GM12891 (cell line): ENCODE measurements around the gene NFE2.

Experiments used
- PAX5 ChIP-seq: IDR thresholded peaks from 2 replicates; pipeline ENCODE4 v1.6.1; 2011; ENCODE audit warnings: low read length, moderate library complexity, mild to moderate bottlenecking; ENCODE audit not compliant: insufficient read depth, severe bottlenecking
- POLR2A ChIP-seq: IDR thresholded peaks from 2 replicates; pipeline ENCODE4 v1.6.1; 2011; ENCODE audit warnings: low read depth, low read length, control low read depth
- POLR2AphosphoS5 ChIP-seq: IDR thresholded peaks from 2 replicates; pipeline ENCODE4 v1.6.1; 2011; ENCODE audit warnings: low read depth, low read length, control low read depth
- POU2F2 ChIP-seq: IDR thresholded peaks from 2 replicates; pipeline ENCODE4 v1.6.1; 2011; ENCODE audit warnings: low read depth, mild to moderate bottlenecking, control low read depth, low read length, moderate library complexity
- SPI1 ChIP-seq: IDR thresholded peaks from 2 replicates; pipeline ENCODE4 v1.6.1; 2011; ENCODE audit warnings: low read depth, low read length, control low read depth
- TAF1 ChIP-seq: IDR thresholded peaks from 2 replicates; pipeline ENCODE4 v1.6.1; 2011; ENCODE audit warnings: low read depth, low read length, control low read depth

- TF ChIP-seq POLR2A (peak; percentile 100), POLR2AphosphoS5 (peak; percentile 99), POU2F2 (peak; percentile 91), PAX5 (no peak), SPI1 (no peak), TAF1 (peak; percentile 99)
Measured at GRCh38 chr12:54280468-54281260, 20.2 kb downstream of the NFE2 start, which contains the start of gene HNRNPA1.
